Endometrial microvascular endothelial cells (primary cell): Measurements from ENCODE around the gene CNTNAP5. TPM values are rescaled to one million over a fixed set of nuclear protein-coding genes. Genes with fewer than 3 reads are reported as not detected.

Experiments
- in situ Hi-C: cut with HindIII; loops from 2 replicates; pipeline ENCODE4 v1.10.0; 2017; ENCODE audit warnings: low sequenced_read_pairs, low pct_unique_long_range_greater_than_20kb; ENCODE audit errors: inconsistent ontology term
- total RNA-seq: library from RNA; depleted of rRNA; stranded (reverse); fragments of >200 nt; gene quantifications from one replicate; pipeline ENCODE4 v1.2.3, GENCODE V29; 2015; ENCODE audit errors: inconsistent ontology term

Gene CNTNAP5
- total RNA-seq, 1 donor from 2014 or later, result not detected

GRCh38 chr2:124683536-124684428 lies 658.7 kb downstream of the CNTNAP5 start:
- in situ Hi-C loops, result no loop called here

- in situ Hi-C loops, result no loop called here
These were observed 664.3 kb downstream of the CNTNAP5 start for GRCh38 chr2:124689348-124689747.

GRCh38 chr2:124692216-124692615 lies 667.1 kb downstream of the CNTNAP5 start:
- in situ Hi-C loops, result no loop called here

- in situ Hi-C loops, result no loop called here
These were observed 667.6 kb downstream of the CNTNAP5 start for GRCh38 chr2:124692707-124693106.

- in situ Hi-C loops, result no loop called here
These were observed 668.1 kb downstream of the CNTNAP5 start for GRCh38 chr2:124693156-124693555.

- in situ Hi-C loops, result no loop called here
These were observed 674.0 kb downstream of the CNTNAP5 start for GRCh38 chr2:124698979-124699565.

- in situ Hi-C loops, result no loop called here
These were observed 677.7 kb downstream of the CNTNAP5 start for GRCh38 chr2:124702777-124703176.

GRCh38 chr2:124704071-124704925 lies 679.2 kb downstream of the CNTNAP5 start:
- in situ Hi-C loops, result no loop called here

- in situ Hi-C loops, result no loop called here
These were observed 683.6 kb downstream of the CNTNAP5 start for GRCh38 chr2:124708661-124709060.

- in situ Hi-C loops, result no loop called here
These were observed 688.9 kb downstream of the CNTNAP5 start for GRCh38 chr2:124713969-124714368.

- in situ Hi-C loops, result no loop called here
These were observed 700.1 kb downstream of the CNTNAP5 start for GRCh38 chr2:124725187-124725586.

- in situ Hi-C loops, result no loop called here
These were observed 715.5 kb downstream of the CNTNAP5 start for GRCh38 chr2:124740636-124741035.

GRCh38 chr2:124753842-124754241 lies 728.8 kb downstream of the CNTNAP5 start:
- in situ Hi-C loops, result no loop called here

GRCh38 chr2:124755386-124755785 lies 730.3 kb downstream of the CNTNAP5 start:
- in situ Hi-C loops, result no loop called here

GRCh38 chr2:124756048-124756447 lies 731.0 kb downstream of the CNTNAP5 start:
- in situ Hi-C loops, result no loop called here

GRCh38 chr2:124762388-124762787 lies 737.3 kb downstream of the CNTNAP5 start:
- in situ Hi-C loops, result no loop called here

GRCh38 chr2:124763611-124764010 lies 738.5 kb downstream of the CNTNAP5 start:
- in situ Hi-C loops, result no loop called here

- in situ Hi-C loops, result no loop called here
These were observed 749.7 kb downstream of the CNTNAP5 start for GRCh38 chr2:124774781-124775180.

GRCh38 chr2:124776332-124776731 lies 751.2 kb downstream of the CNTNAP5 start:
- in situ Hi-C loops, result no loop called here
